Lower leg skin (tissue), 3 donors: ENCODE measurements around the gene DLG3.

Source experiments
- CTCF ChIP-seq, 3 donors: fragments of 450-650 bp; IDR thresholded peaks; one replicate each; pipeline ENCODE4 v1.5.1; 2016; ENCODE audit warnings: antibody characterized with exemption in 3 of 3, mild to moderate bottlenecking in 3 of 3, moderate library complexity in 2 of 3
- POLR2A ChIP-seq, 2 donors: fragments of 450-650 bp; IDR thresholded peaks; one replicate each; pipeline ENCODE4 v1.6.1; 2016 to 2017; ENCODE audit warnings: antibody characterized with exemption in 2 of 2, mild to moderate bottlenecking in 1 of 2, moderate library complexity in 1 of 2

DNA sequence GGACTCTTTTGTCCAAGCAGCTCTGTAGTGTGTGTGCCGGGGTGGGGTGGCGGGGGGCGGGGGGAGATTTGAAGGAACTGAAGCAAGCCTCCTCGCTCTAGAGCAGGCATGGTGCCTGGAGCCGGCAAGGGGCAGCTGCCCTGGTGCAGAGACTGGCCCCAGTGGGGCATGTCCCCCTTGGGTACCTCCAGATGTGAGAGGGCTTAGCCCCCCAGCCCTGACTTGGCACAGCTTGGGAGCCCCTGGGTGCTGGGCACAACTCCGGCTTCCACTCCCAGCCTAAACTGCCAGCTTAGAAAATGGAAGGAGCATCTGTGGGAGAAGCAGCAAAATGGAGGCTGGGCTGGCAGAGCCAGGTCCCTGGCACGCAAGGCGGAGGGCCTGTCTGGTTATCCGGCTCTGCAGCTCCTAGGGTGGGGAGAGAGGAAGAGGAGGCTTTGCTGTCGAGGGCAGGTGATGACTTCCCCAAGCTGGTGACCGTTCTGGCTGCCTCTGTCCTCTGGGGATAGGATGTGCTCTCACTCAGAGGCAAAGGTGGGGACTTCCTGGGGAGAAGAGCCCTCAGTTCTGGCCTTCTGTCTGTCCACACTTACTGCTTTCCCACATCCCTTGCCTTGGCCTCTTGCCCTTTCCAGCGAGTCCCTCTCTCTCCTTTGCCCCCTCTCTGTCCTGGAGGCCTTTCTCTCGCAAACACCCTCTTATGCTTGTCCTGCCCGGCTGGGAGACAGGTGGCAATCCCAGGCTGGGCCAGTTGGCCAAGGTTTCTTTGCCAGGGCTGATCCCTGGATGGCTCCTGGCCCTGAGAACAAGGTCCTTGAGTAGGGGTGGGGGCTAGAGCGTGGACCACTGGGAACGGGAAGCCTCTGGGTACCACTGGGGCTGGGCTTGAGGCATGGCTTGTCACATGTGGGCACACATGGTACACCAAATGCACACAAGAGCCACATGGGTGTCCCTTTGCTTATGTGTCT, 2.0 kb downstream of the DLG3 start:
- TF ChIP-seq POLR2A (IDR thresholded peaks at IDR 0.05) (no peak), CTCF (IDR thresholded peaks at IDR 0.05) (no peak)
